ENCODE measurements around the gene ARHGAP27. TPM values are rescaled to one million over a fixed set of nuclear protein-coding genes. Genes with fewer than 3 reads are reported as not detected.
"Not testable (repeated sequence)": the region's sequence is repeated elsewhere in the genome, so short reads cannot be mapped to it uniquely, and the experiment has no call there.

ARHGAP27 gene
- total RNA-seq, 2 experiments from 2014 or later = 37.8 to 40.9 TPM

GRCh38 chr17:45346216-45347015 is 86.3 kb downstream of the ARHGAP27 start:
- Mint-ChIP-seq H3K36me3 (ENCODE audit: low read depth) (no peaks in the 10 kb centered on the region), H3K4me1 (ENCODE audit: low read depth) (peaks cover 9% of the 10 kb centered on the region), H3K27ac (no peak overlapping the region), H3K9me3 (peaks cover 2% of the 10 kb centered on the region), H3K4me3 (no peak overlapping the region), H3K27me3 (no peaks in the 10 kb centered on the region)
- no peak for ATAC-seq
- no peak for DNase-seq
- POLR2A ChIA-PET = interaction anchor here (1.1 kb wide), 1 partner anchor 69 kb away, joined by 4 read pairs; no protein-coding TSS in a partner anchor
- intact Hi-C loops (cut with micrococcal nuclease) = no loop called here
- CTCF ChIA-PET = interaction anchor here (0.9 to 1.2 kb wide), 2 partner anchors 39 to 211 kb away, joined by 3 to 7 read pairs; partner anchors contain the start of gene ACBD4
- TF ChIP-seq, protein P1, sequence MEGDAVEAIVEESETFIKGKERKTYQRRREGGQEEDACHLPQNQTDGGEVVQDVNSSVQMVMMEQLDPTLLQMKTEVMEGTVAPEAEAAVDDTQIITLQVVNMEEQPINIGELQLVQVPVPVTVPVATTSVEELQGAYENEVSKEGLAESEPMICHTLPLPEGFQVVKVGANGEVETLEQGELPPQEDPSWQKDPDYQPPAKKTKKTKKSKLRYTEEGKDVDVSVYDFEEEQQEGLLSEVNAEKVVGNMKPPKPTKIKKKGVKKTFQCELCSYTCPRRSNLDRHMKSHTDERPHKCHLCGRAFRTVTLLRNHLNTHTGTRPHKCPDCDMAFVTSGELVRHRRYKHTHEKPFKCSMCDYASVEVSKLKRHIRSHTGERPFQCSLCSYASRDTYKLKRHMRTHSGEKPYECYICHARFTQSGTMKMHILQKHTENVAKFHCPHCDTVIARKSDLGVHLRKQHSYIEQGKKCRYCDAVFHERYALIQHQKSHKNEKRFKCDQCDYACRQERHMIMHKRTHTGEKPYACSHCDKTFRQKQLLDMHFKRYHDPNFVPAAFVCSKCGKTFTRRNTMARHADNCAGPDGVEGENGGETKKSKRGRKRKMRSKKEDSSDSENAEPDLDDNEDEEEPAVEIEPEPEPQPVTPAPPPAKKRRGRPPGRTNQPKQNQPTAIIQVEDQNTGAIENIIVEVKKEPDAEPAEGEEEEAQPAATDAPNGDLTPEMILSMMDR (IDR thresholded peaks at IDR 0.05) = no peak

DNA sequence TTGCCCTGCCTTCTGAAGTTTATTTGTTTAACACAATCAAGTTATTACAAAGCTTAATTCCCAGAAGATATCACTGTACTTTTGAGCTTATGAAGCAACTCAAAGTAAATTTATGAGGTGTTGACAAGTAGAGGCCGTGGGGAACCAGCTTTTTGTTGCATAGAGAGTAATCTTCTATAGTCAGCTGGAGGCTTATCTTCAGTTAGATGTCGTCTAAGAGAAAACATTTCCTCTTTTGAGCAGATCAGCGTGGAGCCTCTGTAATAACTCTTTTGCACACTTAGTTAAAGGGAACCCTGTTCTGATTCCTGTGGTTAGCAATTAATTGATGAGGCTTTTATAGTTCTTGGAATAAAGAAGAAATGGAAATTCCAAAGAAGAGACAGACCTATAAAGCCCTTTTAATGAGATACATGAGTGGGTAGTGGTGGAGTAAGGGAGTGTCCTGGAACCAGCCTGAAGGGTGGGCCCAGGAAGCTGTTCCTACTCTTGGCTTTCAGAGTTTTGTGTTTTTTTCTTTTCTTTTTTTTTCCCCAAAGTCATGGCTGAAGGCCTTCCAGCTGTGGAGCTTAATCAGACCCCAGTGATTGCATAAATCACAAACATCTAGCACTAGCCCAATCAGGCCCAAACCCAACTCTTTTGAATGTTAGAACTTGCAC is 87.0 kb downstream of the ARHGAP27 start:
- no peak overlapping the region for H3K4me3 Mint-ChIP-seq
- intact Hi-C loops (cut with micrococcal nuclease) = no loop called here
- H3K27me3 Mint-ChIP-seq = no peaks in the 10 kb centered on the region
- ATAC-seq (no peak), DNase-seq (no peak)
- H3K4me1 Mint-ChIP-seq (ENCODE audit: low read depth) = peaks cover 9% of the 10 kb centered on the region
- no peaks in the 10 kb centered on the region for H3K9me3 Mint-ChIP-seq
- ChIA-PET POLR2A (no interaction called here), CTCF (interaction anchor here (0.7 to 1.2 kb wide), 6 partner anchors 14 to 210 kb away, joined by 3 to 7 read pairs (median 4); partner anchors contain the start of gene ACBD4)
- no peak overlapping the region for H3K27ac Mint-ChIP-seq
- no peaks in the 10 kb centered on the region for H3K36me3 Mint-ChIP-seq (ENCODE audit: low read depth)
- TF ChIP-seq, protein P1 (IDR thresholded peaks at IDR 0.05) = no peak

DNA sequence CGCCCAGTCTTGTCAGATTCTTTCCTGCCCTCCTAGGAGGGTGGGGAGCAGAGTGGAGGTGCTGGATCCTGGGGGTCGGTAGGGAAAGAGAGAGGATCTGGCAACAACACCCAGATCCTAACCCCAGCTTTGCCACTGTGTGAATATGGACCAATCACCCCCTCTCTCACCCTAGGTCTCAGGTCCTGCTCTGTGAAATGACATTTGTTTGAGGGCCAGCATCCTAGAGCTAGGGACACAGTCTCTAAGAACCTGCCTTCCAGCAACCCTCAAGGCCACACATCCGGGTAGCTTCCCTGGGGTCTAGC is 87.5 kb downstream of the ARHGAP27 start:
- H3K4me1 Mint-ChIP-seq (ENCODE audit: low read depth) = peaks cover 9% of the 10 kb centered on the region
- H3K9me3 Mint-ChIP-seq = no peaks in the 10 kb centered on the region
- intact Hi-C loops (cut with micrococcal nuclease) = no loop called here
- no peak overlapping the region for H3K4me3 Mint-ChIP-seq
- ATAC-seq = no peak
- POLR2A ChIA-PET = no interaction called here
- TF ChIP-seq, protein P1 (IDR thresholded peaks at IDR 0.05) = no peak
- no peaks in the 10 kb centered on the region for H3K36me3 Mint-ChIP-seq (ENCODE audit: low read depth)
- CTCF ChIA-PET = interaction anchor here (0.7 to 1.2 kb wide), 5 partner anchors 14 to 147 kb away, joined by 3 to 7 read pairs (median 4); no protein-coding TSS in a partner anchor
- no peak for DNase-seq
- H3K27me3 Mint-ChIP-seq = no peaks in the 10 kb centered on the region
- H3K27ac Mint-ChIP-seq = no peak overlapping the region

DNA sequence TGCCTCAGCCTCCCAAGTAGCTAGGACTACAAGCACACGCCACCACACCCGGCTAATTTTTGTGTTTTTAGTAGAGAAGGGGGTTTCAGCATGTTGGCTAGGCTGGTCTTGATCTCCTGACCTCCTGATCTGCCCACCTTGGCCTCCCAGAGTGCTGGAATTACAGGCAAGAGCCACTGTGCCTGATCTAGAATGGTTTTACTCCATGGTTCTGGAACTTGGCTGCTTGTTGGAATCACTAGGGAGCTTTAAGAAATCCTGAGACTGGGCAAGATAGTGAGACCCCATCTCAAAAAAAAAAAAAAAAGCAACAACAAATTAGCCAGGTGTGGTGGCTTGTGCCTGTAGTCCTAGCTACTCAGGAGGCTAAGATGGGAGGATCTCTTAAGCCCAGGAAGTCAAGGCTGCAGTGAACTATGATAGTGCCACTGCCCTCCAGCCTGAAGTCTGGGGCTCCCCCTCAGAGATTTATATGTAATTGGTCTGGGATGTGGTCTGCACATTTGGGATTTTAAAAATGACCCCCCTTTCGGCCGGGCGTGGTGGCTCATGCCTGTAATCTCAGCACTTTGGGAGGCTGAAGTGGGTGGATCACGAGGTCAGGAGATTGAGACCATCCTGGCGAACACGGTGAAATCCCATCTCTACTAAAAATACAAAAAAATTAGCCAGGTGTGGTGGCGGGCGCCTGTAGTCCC is 88.6 kb downstream of the ARHGAP27 start:
- CTCF ChIA-PET; intact Hi-C loops (cut with micrococcal nuclease); H3K4me1 Mint-ChIP-seq (ENCODE audit: low read depth); POLR2A ChIA-PET; ATAC-seq; H3K27me3 Mint-ChIP-seq; H3K4me3 Mint-ChIP-seq; H3K27ac Mint-ChIP-seq; DNase-seq; H3K9me3 Mint-ChIP-seq; H3K36me3 Mint-ChIP-seq (ENCODE audit: low read depth): not testable (repeated sequence)

Other genes with a start within 250 kb of the ARHGAP27 start
- gene FMNL1, start 211.0 kb downstream of the ARHGAP27 start, total RNA-seq = 100 to 1,000 TPM; 285 to 298 TPM
- gene SPATA32, start 170.8 kb downstream of the ARHGAP27 start, total RNA-seq = under 1 TPM; 0.27 to 0.63 TPM
- 10 to 100 TPM; 31.6 to 31.9 TPM for gene MAP3K14, start 115.8 kb downstream of the ARHGAP27 start, total RNA-seq
- gene PLEKHM1, start 57.9 kb upstream of the ARHGAP27 start, total RNA-seq = 10 to 100 TPM; 18.8 to 20.0 TPM

Measured in activated CD8-positive, alpha-beta T cell treated with anti-CD3 and anti-CD28 coated beads for 36 hours (primary cell).